ENCODE results near the gene DYNLRB2. TPM values are rescaled to one million over a fixed set of nuclear protein-coding genes. Genes with fewer than 3 reads are reported as not detected.

The DYNLRB2 gene
- total and polyA plus RNA-seq, 3 experiments from 2014 or later: 0.58 to 0.83 TPM; not detected in 1

GRCh38 chr16:80530479-80530878 is 10.3 kb upstream of the DYNLRB2 start:
- CTCF ChIA-PET: no interaction called here
- Mint-ChIP-seq H3K27ac (no peak overlapping the region), H3K27me3 (peaks cover 2 to 7% of the 10 kb centered on the region in 2 donors), H3K4me1 (peaks cover 0 to 3% (median 0%) of the 10 kb centered on the region in 3 donors), H3K4me3 (no peak overlapping the region), H3K36me3 (peaks cover 0 to 2% (median 0%) of the 10 kb centered on the region in 3 donors), H3K9me3 (no peaks in the 10 kb centered on the region)
- Histone ChIP-seq H3K27me3 (ENCODE audit: insufficient read depth, low read length, poor library complexity, severe bottlenecking) (no peaks in the 10 kb centered on the region), H3K9me3 (ENCODE audit: low read length) (no peaks in the 10 kb centered on the region), H3K4me1 (ENCODE audit: insufficient read depth, low read length) (peaks cover 4% of the 10 kb centered on the region), H3K4me3 (ENCODE audit: low read length) (no peak overlapping the region), H3K36me3 (ENCODE audit: insufficient read depth, low read length) (no peaks in the 10 kb centered on the region), H3K27ac (ENCODE audit: low read depth, low read length) (no peak overlapping the region)
- no peak for DNase-seq
- POLR2A ChIA-PET: no interaction called here

- ChIA-PET CTCF (no interaction called here), POLR2A (no interaction called here)
- Histone ChIP-seq H3K4me1 (ENCODE audit: insufficient read depth, low read length) (peaks cover 11% of the 10 kb centered on the region), H3K9me3 (ENCODE audit: low read length) (no peaks in the 10 kb centered on the region), H3K27me3 (ENCODE audit: insufficient read depth, low read length, poor library complexity, severe bottlenecking) (no peaks in the 10 kb centered on the region), H3K36me3 (ENCODE audit: insufficient read depth, low read length) (no peaks in the 10 kb centered on the region), H3K27ac (ENCODE audit: low read depth, low read length) (no peak overlapping the region), H3K4me3 (ENCODE audit: low read length) (no peak overlapping the region)
- peaks cover 8 to 16% of the 10 kb centered on the region in 2 donors for H3K27me3 Mint-ChIP-seq
- H3K27ac Mint-ChIP-seq: no peak overlapping the region
- DNase-seq: no peak
- H3K9me3 Mint-ChIP-seq: peaks cover 0 to 2% (median 0%) of the 10 kb centered on the region in 5 donors
- peaks cover 13 to 18% (median 14%) of the 10 kb centered on the region in 3 donors for H3K4me1 Mint-ChIP-seq
- H3K36me3 Mint-ChIP-seq: peaks cover 0 to 6% (median 2%) of the 10 kb centered on the region in 3 donors
- H3K4me3 Mint-ChIP-seq: peak overlapping the region in 1 of 7 donors; percentile 8
Measured at GRCh38 chr16:80536238-80536637, 4.6 kb upstream of the DYNLRB2 start.

DNA sequence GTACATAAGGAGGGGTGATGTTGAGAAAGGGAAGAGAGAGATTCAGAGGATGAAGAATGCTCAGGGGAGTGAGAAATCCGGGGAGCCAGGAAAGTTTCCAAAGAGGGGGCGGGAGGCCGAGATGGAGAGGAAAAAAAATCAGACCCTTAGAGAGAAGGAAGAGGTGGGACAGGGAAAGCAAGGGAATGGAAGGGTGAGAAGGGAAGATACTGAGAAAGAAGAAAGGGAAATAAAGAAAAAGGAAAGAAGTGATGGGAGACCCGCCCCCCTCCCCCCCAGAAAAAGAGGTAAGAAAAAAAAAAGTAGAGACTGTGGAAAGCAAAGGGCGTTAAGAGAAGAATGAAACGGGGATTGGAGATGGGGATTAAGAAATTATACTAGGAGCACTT is 507 bp downstream of the DYNLRB2 start:
- Mint-ChIP-seq H3K4me3 (peak overlapping the region; percentile 94 to 98 (median 96)), H3K4me1 (peaks cover 17 to 24% (median 17%) of the 10 kb centered on the region in 3 donors), H3K9me3 (peaks cover 0 to 2% (median 0%) of the 10 kb centered on the region in 5 donors), H3K27me3 (peaks cover 0 to 9% of the 10 kb centered on the region in 2 donors), H3K27ac (peak overlapping the region; percentile 94 to 98 (median 97)), H3K36me3 (peaks cover 0 to 6% (median 0%) of the 10 kb centered on the region in 3 donors)
- Histone ChIP-seq H3K9me3 (ENCODE audit: low read length) (no peaks in the 10 kb centered on the region), H3K4me3 (ENCODE audit: low read length) (peak overlapping the region; percentile 90), H3K4me1 (ENCODE audit: insufficient read depth, low read length) (peaks cover 12% of the 10 kb centered on the region), H3K27ac (ENCODE audit: low read depth, low read length) (peak overlapping the region; percentile 84), H3K27me3 (ENCODE audit: insufficient read depth, low read length, poor library complexity, severe bottlenecking) (no peaks in the 10 kb centered on the region), H3K36me3 (ENCODE audit: insufficient read depth, low read length) (no peaks in the 10 kb centered on the region)
- no peak for DNase-seq
- CTCF ChIA-PET: interaction anchor here (0.6 to 1.2 kb wide), 2 partner anchors 39 to 68 kb away, joined by 3 read pairs; no protein-coding TSS in a partner anchor
- POLR2A ChIA-PET: interaction anchor here (0.6 kb wide), 1 partner anchor 66 kb away, joined by 3 read pairs; no protein-coding TSS in a partner anchor

GRCh38 chr16:80543162-80543561 is 2.4 kb downstream of the DYNLRB2 start:
- Mint-ChIP-seq H3K4me1 (peaks cover 25 to 41% (median 26%) of the 10 kb centered on the region in 3 donors), H3K27ac (peak overlapping the region in 4 of 8 donors; percentile 9 to 97 (median 20)), H3K36me3 (peaks cover 0 to 6% (median 0%) of the 10 kb centered on the region in 3 donors), H3K4me3 (peak overlapping the region in 1 of 7 donors; percentile 58), H3K27me3 (peaks cover 0 to 6% of the 10 kb centered on the region in 2 donors), H3K9me3 (peaks cover 0 to 2% (median 0%) of the 10 kb centered on the region in 5 donors)
- no peak overlapping the region for H3K27ac ChIP-seq (ENCODE audit: low read depth, low read length)
- H3K4me3 ChIP-seq (ENCODE audit: low read length): no peak overlapping the region
- peaks cover 12% of the 10 kb centered on the region for H3K4me1 ChIP-seq (ENCODE audit: insufficient read depth, low read length)
- CTCF ChIA-PET: interaction anchor here (1.1 to 1.2 kb wide), 3 partner anchors 16 to 157 kb away, joined by 3 read pairs; no protein-coding TSS in a partner anchor
- H3K27me3 ChIP-seq (ENCODE audit: insufficient read depth, low read length, poor library complexity, severe bottlenecking): no peaks in the 10 kb centered on the region
- no peak for DNase-seq
- no peaks in the 10 kb centered on the region for H3K36me3 ChIP-seq (ENCODE audit: insufficient read depth, low read length)
- POLR2A ChIA-PET: no interaction called here
- no peaks in the 10 kb centered on the region for H3K9me3 ChIP-seq (ENCODE audit: low read length)

DNA sequence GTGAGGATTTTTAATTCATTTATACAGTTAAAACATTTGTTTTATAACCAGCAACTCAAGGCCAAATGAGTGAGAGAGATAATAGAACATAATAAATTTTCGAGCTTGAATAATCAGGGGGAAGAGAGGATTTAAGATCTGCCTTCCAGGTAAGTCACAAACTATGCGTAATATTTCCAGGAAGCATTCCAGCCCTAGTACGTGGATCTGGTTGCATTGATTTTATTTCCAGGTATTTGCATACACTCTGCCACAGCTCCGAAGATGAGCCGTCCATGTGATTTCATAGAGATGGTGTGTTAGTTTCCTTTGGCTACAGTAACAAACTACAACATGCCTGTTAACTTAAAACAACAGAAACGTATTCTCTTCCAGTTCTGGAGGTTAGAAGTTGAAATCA is 3.5 kb downstream of the DYNLRB2 start:
- Histone ChIP-seq H3K27me3 (ENCODE audit: insufficient read depth, low read length, poor library complexity, severe bottlenecking) (no peaks in the 10 kb centered on the region), H3K27ac (ENCODE audit: low read depth, low read length) (no peak overlapping the region), H3K4me3 (ENCODE audit: low read length) (no peak overlapping the region), H3K9me3 (ENCODE audit: low read length) (no peaks in the 10 kb centered on the region), H3K36me3 (ENCODE audit: insufficient read depth, low read length) (no peaks in the 10 kb centered on the region), H3K4me1 (ENCODE audit: insufficient read depth, low read length) (peaks cover 12% of the 10 kb centered on the region)
- Mint-ChIP-seq H3K4me3 (no peak overlapping the region), H3K9me3 (peaks cover 0 to 2% (median 0%) of the 10 kb centered on the region in 5 donors), H3K36me3 (peaks cover 0 to 6% (median 0%) of the 10 kb centered on the region in 3 donors), H3K27me3 (peaks cover 0 to 6% of the 10 kb centered on the region in 2 donors), H3K4me1 (peaks cover 25 to 37% (median 26%) of the 10 kb centered on the region in 3 donors), H3K27ac (peak overlapping the region in 1 of 8 donors; percentile 35)
- ChIA-PET CTCF (interaction anchor here (1.1 kb wide), 1 partner anchor 36 kb away, joined by 3 read pairs; no protein-coding TSS in a partner anchor), POLR2A (no interaction called here)
- DNase-seq: no peak

- H3K27me3 ChIP-seq (ENCODE audit: insufficient read depth, low read length, poor library complexity, severe bottlenecking): no peaks in the 10 kb centered on the region
- peaks cover 1% of the 10 kb centered on the region for H3K4me1 ChIP-seq (ENCODE audit: insufficient read depth, low read length)
- H3K4me3 Mint-ChIP-seq: no peak overlapping the region
- POLR2A ChIA-PET: no interaction called here
- no peaks in the 10 kb centered on the region for H3K36me3 Mint-ChIP-seq
- peak overlapping the region in 1 of 8 donors; percentile 14 for H3K27ac Mint-ChIP-seq
- peaks cover 11 to 23% (median 11%) of the 10 kb centered on the region in 3 donors for H3K4me1 Mint-ChIP-seq
- H3K27ac ChIP-seq (ENCODE audit: low read depth, low read length): no peak overlapping the region
- H3K9me3 Mint-ChIP-seq: no peaks in the 10 kb centered on the region
- no peaks in the 10 kb centered on the region for H3K9me3 ChIP-seq (ENCODE audit: low read length)
- no peak for DNase-seq
- H3K27me3 Mint-ChIP-seq: no peaks in the 10 kb centered on the region
- CTCF ChIA-PET: no interaction called here
- no peaks in the 10 kb centered on the region for H3K36me3 ChIP-seq (ENCODE audit: insufficient read depth, low read length)
- H3K4me3 ChIP-seq (ENCODE audit: low read length): no peak overlapping the region
Measured at GRCh38 chr16:80546249-80546648, 5.5 kb downstream of the DYNLRB2 start.

GRCh38 chr16:80547145-80547544 is 6.4 kb downstream of the DYNLRB2 start:
- no peak overlapping the region for H3K4me3 Mint-ChIP-seq
- H3K36me3 Mint-ChIP-seq: no peaks in the 10 kb centered on the region
- no peaks in the 10 kb centered on the region for H3K27me3 ChIP-seq (ENCODE audit: insufficient read depth, low read length, poor library complexity, severe bottlenecking)
- DNase-seq: no peak
- H3K36me3 ChIP-seq (ENCODE audit: insufficient read depth, low read length): no peaks in the 10 kb centered on the region
- POLR2A ChIA-PET: no interaction called here
- CTCF ChIA-PET: no interaction called here
- peak overlapping the region in 1 of 8 donors; percentile 14 for H3K27ac Mint-ChIP-seq
- no peaks in the 10 kb centered on the region for H3K27me3 Mint-ChIP-seq
- H3K9me3 ChIP-seq (ENCODE audit: low read length): no peaks in the 10 kb centered on the region
- no peak overlapping the region for H3K4me3 ChIP-seq (ENCODE audit: low read length)
- no peaks in the 10 kb centered on the region for H3K4me1 ChIP-seq (ENCODE audit: insufficient read depth, low read length)
- H3K27ac ChIP-seq (ENCODE audit: low read depth, low read length): no peak overlapping the region
- H3K4me1 Mint-ChIP-seq: peaks cover 8 to 18% (median 10%) of the 10 kb centered on the region in 3 donors
- no peaks in the 10 kb centered on the region for H3K9me3 Mint-ChIP-seq

DNA sequence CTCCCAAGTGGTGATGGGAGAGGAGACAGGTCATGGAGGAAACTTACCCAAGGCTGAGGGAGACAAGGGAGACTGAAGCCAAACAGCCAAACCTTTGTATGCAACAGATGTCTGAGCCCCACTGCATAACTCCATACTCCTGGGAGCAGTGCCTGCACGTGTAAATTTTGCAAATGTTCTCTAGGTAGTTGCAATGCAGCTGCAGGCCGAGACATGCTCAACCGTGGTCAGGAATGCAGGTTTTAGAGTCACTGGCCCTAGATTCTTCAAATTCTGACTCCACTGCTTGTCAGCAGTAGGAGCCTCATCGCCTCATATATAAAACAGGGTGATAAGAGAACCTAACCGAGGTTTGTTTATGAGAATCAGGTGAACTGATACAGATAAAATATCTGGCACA is 11.5 kb downstream of the DYNLRB2 start:
- Mint-ChIP-seq H3K27me3 (peaks cover 0 to 4% of the 10 kb centered on the region in 2 donors), H3K36me3 (no peaks in the 10 kb centered on the region), H3K27ac (no peak overlapping the region), H3K9me3 (no peaks in the 10 kb centered on the region), H3K4me3 (no peak overlapping the region), H3K4me1 (peaks cover 6 to 22% (median 17%) of the 10 kb centered on the region in 3 donors)
- Histone ChIP-seq H3K4me1 (ENCODE audit: insufficient read depth, low read length) (peaks cover 7% of the 10 kb centered on the region), H3K4me3 (ENCODE audit: low read length) (no peak overlapping the region), H3K27me3 (ENCODE audit: insufficient read depth, low read length, poor library complexity, severe bottlenecking) (no peaks in the 10 kb centered on the region), H3K9me3 (ENCODE audit: low read length) (no peaks in the 10 kb centered on the region), H3K27ac (ENCODE audit: low read depth, low read length) (no peak overlapping the region), H3K36me3 (ENCODE audit: insufficient read depth, low read length) (no peaks in the 10 kb centered on the region)
- CTCF ChIA-PET: interaction anchor here (1.2 kb wide), 1 partner anchor 26 kb away, joined by 4 read pairs; no protein-coding TSS in a partner anchor
- POLR2A ChIA-PET: no interaction called here
- DNase-seq: no peak

Measured in CD8-positive, alpha-beta memory T cell (primary cell).